ENCODE results near the gene ABCF2. TPM values are rescaled to one million over a fixed set of nuclear protein-coding genes. Genes with fewer than 3 reads are reported as not detected.

ABCF2 gene
- total and polyA plus RNA-seq, 2 of the 4 experiments (the other 2 are of a cell fraction), result 46.2 to 103 TPM

DNA sequence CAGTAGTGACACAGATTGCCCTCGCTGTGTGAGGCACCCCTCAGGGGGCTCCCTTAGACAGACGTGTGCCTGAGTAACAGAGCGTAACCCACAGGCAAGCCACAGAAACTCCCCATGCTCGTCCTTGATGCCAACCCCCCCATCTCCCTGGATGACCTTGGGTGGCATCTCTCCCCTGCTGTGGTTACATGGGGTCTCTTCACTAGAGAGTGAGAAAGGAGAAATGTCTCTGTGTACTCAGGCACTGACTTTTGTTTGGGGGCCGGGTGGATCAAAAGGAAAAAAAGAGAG is 38.8 kb downstream of the ABCF2 start:
- Histone ChIP-seq H3K4me3 (ENCODE audit: insufficient read depth, low read depth, low read length) (no peak overlapping the region), H4K8ac (ENCODE audit: low read depth in 2 of 2, low read length in 2 of 2) (no peak overlapping the region), H3K36me3 (ENCODE audit: control insufficient read depth, insufficient read depth, low read length) (no peaks in the 10 kb centered on the region), H3K27ac (ENCODE audit: insufficient read depth, low read length) (no peak overlapping the region), H2BK5ac (ENCODE audit: low read depth, low read length, poor library complexity, severe bottlenecking) (no peak overlapping the region), H3K9me3 (ENCODE audit: control insufficient read depth, insufficient read depth, low read length) (no peaks in the 10 kb centered on the region), H3K14ac (replicated peaks; ENCODE audit: low read depth, low read length) (no peak overlapping the region), H2BK20ac (ENCODE audit: low read depth, low read length) (no peak overlapping the region), H3K27me3 (ENCODE audit: control insufficient read depth, insufficient read depth, low read length) (peaks cover 71% of the 10 kb centered on the region), H4K20me1 (ENCODE audit: insufficient read depth, low read length) (no peaks in the 10 kb centered on the region), H3K9me1 (ENCODE audit: insufficient read depth, low read length) (no peaks in the 10 kb centered on the region), H2AK5ac (ENCODE audit: low read depth, low read length) (no peak overlapping the region), H3K9ac (ENCODE audit: low read depth, low read length) (no peak overlapping the region), H3K4ac (ENCODE audit: low read depth, low read length) (no peak overlapping the region), H3K4me2 (ENCODE audit: low read depth, low read length) (no peak overlapping the region), H3K4me1 (ENCODE audit: control insufficient read depth, insufficient read depth, low read length) (no peaks in the 10 kb centered on the region), H2BK15ac (ENCODE audit: low read depth, low read length) (no peak overlapping the region), H4K5ac (ENCODE audit: low read depth, low read length) (no peak overlapping the region), H4K91ac (ENCODE audit: insufficient read depth, low read depth, low read length) (no peak overlapping the region), H2AFZ (replicated peaks; ENCODE audit: low read length, poor library complexity) (no peak overlapping the region), H2BK120ac (ENCODE audit: low read depth, low read length) (no peak overlapping the region), H3K23ac (ENCODE audit: low read depth, low read length) (no peak overlapping the region), H3K56ac (ENCODE audit: extremely low read depth, insufficient read depth, low read length) (no peak overlapping the region), H3K18ac (ENCODE audit: low read depth, low read length) (no peak overlapping the region), H3K79me1 (ENCODE audit: low read depth in 1 of 2, low read length in 2 of 2) (no peaks in the 10 kb centered on the region), H2AK9ac (replicated peaks; ENCODE audit: low read depth, low read length, poor library complexity) (no peak overlapping the region)
- in situ Hi-C loops (cut with MboI; ENCODE audit: low sequenced_read_pairs), result no loop called here
- ChIA-PET POLR2A (ENCODE audit: unreplicated experiment) (no interaction called here), CTCF (no interaction called here)
- no peak for DNase-seq
- ATAC-seq (ENCODE audit: low read depth), result no peak
- BruUV-seq (replicated peaks), result no TSS peak
- WGBS, 2 experiments (ENCODE audit: extremely low coverage in 2 of 2, insufficient read length in 1 of 2), result no CpG with 5 or more reads among the region's 5 CpGs
- intact Hi-C loops (cut with micrococcal nuclease), result no loop called here
- dilution Hi-C loops (cut with HindIII; ENCODE audit: low sequenced_read_pairs, unreplicated experiment), result no loop called here
- TF ChIP-seq MAFK (IDR thresholded peaks at IDR 0.05; ENCODE audit: low read depth, low read length), result no peak
- TF ChIP-seq CEBPB (IDR thresholded peaks at IDR 0.05; ENCODE audit: low read depth, low read length), result no peak
- TF ChIP-seq, protein P1, sequence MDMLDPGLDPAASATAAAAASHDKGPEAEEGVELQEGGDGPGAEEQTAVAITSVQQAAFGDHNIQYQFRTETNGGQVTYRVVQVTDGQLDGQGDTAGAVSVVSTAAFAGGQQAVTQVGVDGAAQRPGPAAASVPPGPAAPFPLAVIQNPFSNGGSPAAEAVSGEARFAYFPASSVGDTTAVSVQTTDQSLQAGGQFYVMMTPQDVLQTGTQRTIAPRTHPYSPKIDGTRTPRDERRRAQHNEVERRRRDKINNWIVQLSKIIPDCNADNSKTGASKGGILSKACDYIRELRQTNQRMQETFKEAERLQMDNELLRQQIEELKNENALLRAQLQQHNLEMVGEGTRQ (IDR thresholded peaks at IDR 0.05; ENCODE audit: low read depth, low read length), result no peak
- TF ChIP-seq, protein P2, sequence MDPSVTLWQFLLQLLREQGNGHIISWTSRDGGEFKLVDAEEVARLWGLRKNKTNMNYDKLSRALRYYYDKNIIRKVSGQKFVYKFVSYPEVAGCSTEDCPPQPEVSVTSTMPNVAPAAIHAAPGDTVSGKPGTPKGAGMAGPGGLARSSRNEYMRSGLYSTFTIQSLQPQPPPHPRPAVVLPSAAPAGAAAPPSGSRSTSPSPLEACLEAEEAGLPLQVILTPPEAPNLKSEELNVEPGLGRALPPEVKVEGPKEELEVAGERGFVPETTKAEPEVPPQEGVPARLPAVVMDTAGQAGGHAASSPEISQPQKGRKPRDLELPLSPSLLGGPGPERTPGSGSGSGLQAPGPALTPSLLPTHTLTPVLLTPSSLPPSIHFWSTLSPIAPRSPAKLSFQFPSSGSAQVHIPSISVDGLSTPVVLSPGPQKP (IDR thresholded peaks at IDR 0.05; ENCODE audit: borderline replicate concordance, low read depth, low read length), result no peak
- no peak for TF ChIP-seq SMC3 (IDR thresholded peaks at IDR 0.05; ENCODE audit: low read depth, low read length)
- TF ChIP-seq MXI1 (IDR thresholded peaks at IDR 0.05; ENCODE audit: borderline replicate concordance, low read depth, low read length), result no peak
- no peak for TF ChIP-seq MAZ (IDR thresholded peaks at IDR 0.05; ENCODE audit: borderline replicate concordance, low read depth, low read length)
- no peak for TF ChIP-seq RCOR1 (IDR thresholded peaks at IDR 0.05; ENCODE audit: insufficient replicate concordance, low read length)
- no peak for TF ChIP-seq NFE2L2 (IDR thresholded peaks at IDR 0.05; ENCODE audit: low read depth, low read length)
- no peak for TF ChIP-seq RAD21 (IDR thresholded peaks at IDR 0.05; ENCODE audit: low read length)
- no peak for TF ChIP-seq CHD1 (IDR thresholded peaks at IDR 0.05; ENCODE audit: low read depth, low read length)
- no peak for TF ChIP-seq FOS (IDR thresholded peaks at IDR 0.05; ENCODE audit: low read depth, low read length)
- TF ChIP-seq, protein P3, sequence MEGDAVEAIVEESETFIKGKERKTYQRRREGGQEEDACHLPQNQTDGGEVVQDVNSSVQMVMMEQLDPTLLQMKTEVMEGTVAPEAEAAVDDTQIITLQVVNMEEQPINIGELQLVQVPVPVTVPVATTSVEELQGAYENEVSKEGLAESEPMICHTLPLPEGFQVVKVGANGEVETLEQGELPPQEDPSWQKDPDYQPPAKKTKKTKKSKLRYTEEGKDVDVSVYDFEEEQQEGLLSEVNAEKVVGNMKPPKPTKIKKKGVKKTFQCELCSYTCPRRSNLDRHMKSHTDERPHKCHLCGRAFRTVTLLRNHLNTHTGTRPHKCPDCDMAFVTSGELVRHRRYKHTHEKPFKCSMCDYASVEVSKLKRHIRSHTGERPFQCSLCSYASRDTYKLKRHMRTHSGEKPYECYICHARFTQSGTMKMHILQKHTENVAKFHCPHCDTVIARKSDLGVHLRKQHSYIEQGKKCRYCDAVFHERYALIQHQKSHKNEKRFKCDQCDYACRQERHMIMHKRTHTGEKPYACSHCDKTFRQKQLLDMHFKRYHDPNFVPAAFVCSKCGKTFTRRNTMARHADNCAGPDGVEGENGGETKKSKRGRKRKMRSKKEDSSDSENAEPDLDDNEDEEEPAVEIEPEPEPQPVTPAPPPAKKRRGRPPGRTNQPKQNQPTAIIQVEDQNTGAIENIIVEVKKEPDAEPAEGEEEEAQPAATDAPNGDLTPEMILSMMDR (conservative IDR thresholded peaks at IDR 0.05; ENCODE audit: low read depth, low read length), result no peak

All from IMR-90 (cell line).